Measurements from ENCODE around the gene KLHL35. TPM values are rescaled to one million over a fixed set of nuclear protein-coding genes. Genes with fewer than 3 reads are reported as not detected.

The KLHL35 gene
- total and polyA plus RNA-seq, 2 of the 4 experiments (the other 2 are of a cell fraction): 1.6 to 3.3 TPM

GRCh38 chr11:75479597-75480145, 46.7 kb upstream of the KLHL35 start:
- Histone ChIP-seq H2AK5ac (ENCODE audit: low read depth, low read length) (no peak overlapping the region), H3K4me2 (ENCODE audit: low read depth, low read length) (no peak overlapping the region), H3K4me3 (ENCODE audit: insufficient read depth, low read depth, low read length) (no peak overlapping the region), H2BK15ac (ENCODE audit: low read depth, low read length) (no peak overlapping the region), H3K18ac (ENCODE audit: low read depth, low read length) (no peak overlapping the region), H2AK9ac (replicated peaks; ENCODE audit: low read depth, low read length, poor library complexity) (no peak overlapping the region), H3K4ac (ENCODE audit: low read depth, low read length) (no peak overlapping the region), H3K27ac (ENCODE audit: insufficient read depth, low read length) (no peak overlapping the region), H3K79me1 (ENCODE audit: low read depth in 1 of 2, low read length in 2 of 2) (no peaks in the 10 kb centered on the region; a peak in 1 of 4 replicates), H4K5ac (ENCODE audit: low read depth, low read length) (no peak overlapping the region), H4K20me1 (ENCODE audit: insufficient read depth, low read length) (no peaks in the 10 kb centered on the region), H3K14ac (replicated peaks; ENCODE audit: low read depth, low read length) (no peak overlapping the region), H3K9me1 (ENCODE audit: insufficient read depth, low read length) (peaks cover 14% of the 10 kb centered on the region), H2AFZ (replicated peaks; ENCODE audit: low read length, poor library complexity) (no peak overlapping the region), H2BK20ac (ENCODE audit: low read depth, low read length) (no peak overlapping the region), H3K23ac (ENCODE audit: low read depth, low read length) (no peak overlapping the region), H2BK5ac (ENCODE audit: low read depth, low read length, poor library complexity, severe bottlenecking) (no peak overlapping the region), H2BK120ac (ENCODE audit: low read depth, low read length) (no peak overlapping the region), H4K8ac (ENCODE audit: low read depth in 2 of 2, low read length in 2 of 2) (no peak overlapping the region), H3K56ac (ENCODE audit: extremely low read depth, insufficient read depth, low read length) (no peak overlapping the region), H3K9ac (ENCODE audit: low read depth, low read length) (no peak overlapping the region), H3K9me3 (ENCODE audit: control insufficient read depth, insufficient read depth, low read length) (no peaks in the 10 kb centered on the region), H3K36me3 (ENCODE audit: control insufficient read depth, insufficient read depth, low read length) (no peaks in the 10 kb centered on the region), H3K27me3 (ENCODE audit: control insufficient read depth, insufficient read depth, low read length) (no peaks in the 10 kb centered on the region; the same call in 1 of the 2 replicates), H3K4me1 (ENCODE audit: control insufficient read depth, insufficient read depth, low read length) (peaks cover 14% of the 10 kb centered on the region), H4K91ac (ENCODE audit: insufficient read depth, low read depth, low read length) (no peak overlapping the region)
- TF ChIP-seq SMC3 (IDR thresholded peaks at IDR 0.05; ENCODE audit: low read depth, low read length): no peak
- no peak for TF ChIP-seq FOS (IDR thresholded peaks at IDR 0.05; ENCODE audit: low read depth, low read length)
- TF ChIP-seq ELK1 (IDR thresholded peaks at IDR 0.05; ENCODE audit: borderline replicate concordance, low read depth, low read length): no peak
- TF ChIP-seq NFE2L2 (IDR thresholded peaks at IDR 0.05; ENCODE audit: low read depth, low read length): no peak
- no peak for TF ChIP-seq MAFK (IDR thresholded peaks at IDR 0.05; ENCODE audit: low read depth, low read length)
- TF ChIP-seq RFX5 (IDR thresholded peaks at IDR 0.05; ENCODE audit: low read depth, low read length): no peak
- TF ChIP-seq RCOR1 (IDR thresholded peaks at IDR 0.05; ENCODE audit: insufficient replicate concordance, low read length): no peak
- no peak for TF ChIP-seq MAZ (IDR thresholded peaks at IDR 0.05; ENCODE audit: borderline replicate concordance, low read depth, low read length)
- no peak for TF ChIP-seq RAD21 (IDR thresholded peaks at IDR 0.05; ENCODE audit: low read length)
- no peak for TF ChIP-seq USF2 (IDR thresholded peaks at IDR 0.05; ENCODE audit: low read depth, low read length)
- in situ Hi-C loops (cut with MboI; ENCODE audit: low sequenced_read_pairs): no loop called here
- ATAC-seq (ENCODE audit: low read depth): no peak
- 46% methylated on average over 2 of the region's 4 CpGs; no CpG with 5 or more reads in 1 of the 2 experiments for WGBS, 2 experiments (ENCODE audit: extremely low coverage in 2 of 2, insufficient read length in 1 of 2)
- no peak for DNase-seq
- intact Hi-C loops (cut with micrococcal nuclease): no loop called here
- ChIA-PET POLR2A (ENCODE audit: unreplicated experiment) (interaction anchor here (0.6 kb wide), 1 partner anchor 10 kb away, joined by 5 read pairs; no protein-coding TSS in a partner anchor), CTCF (interaction anchor here (0.6 kb wide), 1 partner anchor 12 kb away, joined by 3 read pairs; no protein-coding TSS in a partner anchor)
- dilution Hi-C loops (cut with HindIII; ENCODE audit: low sequenced_read_pairs, unreplicated experiment): no loop called here
- BruUV-seq (replicated peaks): no TSS peak

Data from IMR-90 (cell line).